ENCODE data around the gene TIMMDC1. TPM values are rescaled to one million over a fixed set of nuclear protein-coding genes. Genes with fewer than 3 reads are reported as not detected.

The TIMMDC1 gene
- total and polyA plus RNA-seq, 9 donors = 68.3 to 81.7 (median 71.8) TPM

DNA sequence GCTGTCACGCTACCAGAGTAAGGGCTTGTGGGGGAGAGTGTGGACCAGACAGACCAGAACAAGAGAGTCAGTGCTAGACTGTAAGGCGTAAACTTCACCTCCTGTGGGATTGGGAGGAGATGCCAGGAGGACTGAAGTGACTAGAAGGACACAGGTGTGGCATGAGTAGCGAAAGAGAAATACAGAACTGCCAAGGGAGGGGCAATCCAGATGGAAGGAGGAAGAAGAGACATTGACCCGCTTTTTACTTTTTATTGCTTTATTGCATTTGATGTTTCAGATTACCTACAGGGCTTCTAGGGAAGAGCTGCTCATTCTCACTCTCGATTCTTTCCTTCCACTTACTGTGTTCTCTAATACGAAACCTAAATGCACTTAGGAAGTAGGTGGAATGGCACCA, 27.5 kb upstream of the TIMMDC1 start:
- no peak for DNase-seq
- Histone ChIP-seq H3K4me3 (ENCODE audit: low read length) (no peak overlapping the region), H3K9me3 (replicated peaks; ENCODE audit: control insufficient read depth, low read depth, low read length) (no peaks in the 10 kb centered on the region), H3K27me3 (ENCODE audit: control insufficient read depth, insufficient read depth, low read length) (no peaks in the 10 kb centered on the region), H3K4me1 (ENCODE audit: control insufficient read depth, insufficient read depth, low read length) (peaks cover 5% of the 10 kb centered on the region), H3K27ac (ENCODE audit: low read length) (no peak overlapping the region), H3K36me3 (ENCODE audit: control insufficient read depth, insufficient read depth, low read length) (peaks cover 16% of the 10 kb centered on the region)
- WGBS (ENCODE audit: insufficient coverage) = 96% methylated on average over 2 of the region's 6 CpGs

DNA sequence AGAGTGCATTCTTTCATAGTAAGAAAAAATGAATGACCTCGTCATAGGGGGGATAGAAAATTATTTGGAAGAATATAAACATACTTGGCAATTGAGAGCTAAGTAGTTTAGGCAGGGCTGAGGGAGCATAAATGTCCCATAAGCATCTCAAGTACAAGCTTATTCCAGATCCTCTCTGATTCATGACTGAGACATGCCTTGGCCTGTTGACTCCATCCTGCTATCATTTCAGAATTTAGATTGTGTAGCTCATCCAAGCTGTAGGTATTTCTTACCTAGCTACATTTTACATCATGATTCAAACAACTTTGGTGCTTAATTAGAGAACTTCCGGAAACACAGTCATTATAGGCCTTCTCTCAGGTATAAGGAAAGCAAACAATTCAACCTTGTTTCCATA, 17.3 kb upstream of the TIMMDC1 start:
- no CpG with 5 or more reads among the region's 2 CpGs for WGBS (ENCODE audit: insufficient coverage)
- H3K9me3 ChIP-seq (replicated peaks; ENCODE audit: control insufficient read depth, low read depth, low read length) = no peaks in the 10 kb centered on the region
- H3K27me3 ChIP-seq (ENCODE audit: control insufficient read depth, insufficient read depth, low read length) = no peaks in the 10 kb centered on the region
- H3K27ac ChIP-seq (ENCODE audit: low read length) = no peak overlapping the region
- no peaks in the 10 kb centered on the region for H3K4me1 ChIP-seq (ENCODE audit: control insufficient read depth, insufficient read depth, low read length)
- no peak overlapping the region for H3K4me3 ChIP-seq (ENCODE audit: low read length)
- H3K36me3 ChIP-seq (ENCODE audit: control insufficient read depth, insufficient read depth, low read length) = peaks cover 25% of the 10 kb centered on the region
- DNase-seq = no peak

DNA sequence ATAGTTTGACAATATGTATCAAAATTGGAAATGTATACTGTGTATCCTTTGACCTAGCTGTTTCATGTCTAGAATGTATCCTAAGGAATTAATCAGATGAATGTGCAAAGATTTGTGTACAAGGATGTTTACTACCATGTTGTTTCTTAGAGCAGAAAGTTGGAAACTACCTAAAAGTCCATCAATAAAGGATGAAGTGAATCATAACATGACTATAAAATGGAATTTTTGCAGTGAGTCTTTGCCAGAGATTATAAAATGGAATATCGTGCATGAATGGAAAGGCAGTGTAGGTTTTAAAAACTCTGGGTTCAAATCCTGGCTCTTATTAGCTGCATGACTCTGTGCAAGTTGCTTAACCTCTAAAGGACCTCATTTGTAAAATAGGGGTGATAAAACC, 15.2 kb upstream of the TIMMDC1 start:
- no peaks in the 10 kb centered on the region for H3K4me1 ChIP-seq (ENCODE audit: control insufficient read depth, insufficient read depth, low read length)
- no peaks in the 10 kb centered on the region for H3K9me3 ChIP-seq (replicated peaks; ENCODE audit: control insufficient read depth, low read depth, low read length)
- H3K36me3 ChIP-seq (ENCODE audit: control insufficient read depth, insufficient read depth, low read length) = peaks cover 28% of the 10 kb centered on the region
- H3K4me3 ChIP-seq (ENCODE audit: low read length) = no peak overlapping the region
- H3K27me3 ChIP-seq (ENCODE audit: control insufficient read depth, insufficient read depth, low read length) = no peaks in the 10 kb centered on the region
- H3K27ac ChIP-seq (ENCODE audit: low read length) = no peak overlapping the region
- 75% methylated on average over 1 of the region's 1 CpG for WGBS (ENCODE audit: insufficient coverage)
- no peak for DNase-seq

DNA sequence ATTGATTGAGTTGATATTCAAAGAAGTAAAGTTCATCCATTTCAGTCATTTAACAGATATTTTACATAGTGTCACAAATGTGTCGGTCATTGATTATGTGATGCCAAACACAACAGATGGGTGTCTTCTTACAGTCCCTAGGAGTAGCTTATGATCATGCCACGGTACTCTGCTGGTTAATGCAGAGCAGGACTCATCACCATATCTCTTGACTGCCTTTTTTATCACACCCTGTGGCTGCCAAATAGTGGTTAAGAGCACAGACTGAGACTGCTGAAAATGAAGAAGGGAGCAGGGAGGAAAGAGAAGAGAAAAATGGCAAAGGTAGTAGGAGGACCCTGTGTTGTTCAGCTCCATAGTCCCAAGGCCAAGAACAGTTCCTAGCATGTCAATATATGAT, 12.8 kb upstream of the TIMMDC1 start:
- Histone ChIP-seq H3K36me3 (ENCODE audit: control insufficient read depth, insufficient read depth, low read length) (peaks cover 43% of the 10 kb centered on the region), H3K9me3 (replicated peaks; ENCODE audit: control insufficient read depth, low read depth, low read length) (no peaks in the 10 kb centered on the region), H3K4me3 (ENCODE audit: low read length) (no peak overlapping the region), H3K27me3 (ENCODE audit: control insufficient read depth, insufficient read depth, low read length) (no peaks in the 10 kb centered on the region), H3K27ac (ENCODE audit: low read length) (no peak overlapping the region), H3K4me1 (ENCODE audit: control insufficient read depth, insufficient read depth, low read length) (no peaks in the 10 kb centered on the region)
- no peak for DNase-seq
- no CpG with 5 or more reads among the region's 2 CpGs for WGBS (ENCODE audit: insufficient coverage)

DNA sequence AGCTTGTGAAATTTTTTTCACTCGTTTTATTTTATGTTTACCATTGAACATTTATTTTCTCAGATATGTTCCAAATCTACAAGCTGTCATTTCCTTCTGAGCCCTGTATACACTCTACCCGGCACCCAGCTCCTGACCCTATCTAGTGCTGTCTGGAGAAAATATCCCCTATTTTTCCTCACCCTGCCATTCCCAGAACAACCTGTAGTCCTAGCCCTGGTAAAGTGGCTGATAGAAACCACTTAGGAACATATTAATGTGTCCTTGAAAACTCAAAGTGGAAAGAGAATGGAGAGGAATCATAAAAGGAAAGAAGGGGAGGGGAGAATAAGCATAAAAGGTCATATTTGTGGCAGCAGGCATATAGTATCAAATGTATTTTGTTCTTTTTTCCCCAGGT, 8.2 kb upstream of the TIMMDC1 start:
- no CpG with 5 or more reads among the region's 2 CpGs for WGBS (ENCODE audit: insufficient coverage)
- H3K36me3 ChIP-seq (ENCODE audit: control insufficient read depth, insufficient read depth, low read length) = peaks cover 50% of the 10 kb centered on the region

DNA sequence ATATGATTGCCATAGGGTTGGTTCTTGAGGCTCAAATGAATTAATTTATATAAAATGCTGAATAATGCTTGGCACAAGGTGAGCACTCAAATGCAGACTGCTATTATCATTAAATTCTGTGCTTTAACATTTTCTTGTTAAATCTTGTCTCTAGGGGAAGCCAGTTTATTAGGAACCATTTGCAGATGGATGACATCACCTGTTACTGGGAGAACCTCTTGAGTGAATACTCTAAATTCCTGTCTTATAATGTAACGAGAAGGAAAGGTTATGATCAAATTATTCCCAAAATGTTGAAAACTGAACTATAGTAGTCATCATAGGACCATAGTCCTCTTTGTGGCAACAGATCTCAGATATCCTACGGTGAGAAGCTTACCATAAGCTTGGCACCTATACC, 6.2 kb upstream of the TIMMDC1 start:
- H3K27me3 ChIP-seq (ENCODE audit: control insufficient read depth, insufficient read depth, low read length) = no peaks in the 10 kb centered on the region
- peaks cover 36% of the 10 kb centered on the region for H3K36me3 ChIP-seq (ENCODE audit: control insufficient read depth, insufficient read depth, low read length)
- no peak for DNase-seq
- H3K27ac ChIP-seq (ENCODE audit: low read length) = no peak overlapping the region
- H3K4me1 ChIP-seq (ENCODE audit: control insufficient read depth, insufficient read depth, low read length) = no peaks in the 10 kb centered on the region
- no peaks in the 10 kb centered on the region for H3K9me3 ChIP-seq (replicated peaks; ENCODE audit: control insufficient read depth, low read depth, low read length)
- no CpG with 5 or more reads among the region's 2 CpGs for WGBS (ENCODE audit: insufficient coverage)
- no peak overlapping the region for H3K4me3 ChIP-seq (ENCODE audit: low read length)

More for the DNA sequence above, 8.2 kb upstream of the TIMMDC1 start:
- H3K9me3 ChIP-seq (replicated peaks; ENCODE audit: control insufficient read depth, low read depth, low read length) = no peaks in the 10 kb centered on the region
- no peaks in the 10 kb centered on the region for H3K27me3 ChIP-seq (ENCODE audit: control insufficient read depth, insufficient read depth, low read length)
- DNase-seq = no peak
- no peak overlapping the region for H3K4me3 ChIP-seq (ENCODE audit: low read length)
- H3K27ac ChIP-seq (ENCODE audit: low read length) = no peak overlapping the region
- no peaks in the 10 kb centered on the region for H3K4me1 ChIP-seq (ENCODE audit: control insufficient read depth, insufficient read depth, low read length)

DNA sequence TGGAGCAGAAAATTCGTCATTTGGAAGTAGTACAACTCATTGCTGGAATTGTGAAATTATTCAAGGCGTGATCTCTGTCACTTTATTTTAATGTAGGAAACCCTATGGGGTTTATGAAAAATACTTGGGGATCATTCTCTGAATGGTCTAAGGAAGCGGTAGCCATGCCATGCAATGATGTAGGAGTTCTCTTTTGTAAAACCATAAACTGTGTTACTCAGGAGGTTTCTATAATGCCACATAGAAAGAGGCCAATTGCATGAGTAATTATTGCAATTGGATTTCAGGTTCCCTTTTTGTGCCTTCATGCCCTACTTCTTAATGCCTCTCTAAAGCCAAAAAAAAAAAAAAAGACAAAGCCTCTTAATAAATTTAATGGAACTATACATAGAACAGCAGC, 5.5 kb upstream of the TIMMDC1 start:
- Histone ChIP-seq H3K27me3 (ENCODE audit: control insufficient read depth, insufficient read depth, low read length) (no peaks in the 10 kb centered on the region), H3K36me3 (ENCODE audit: control insufficient read depth, insufficient read depth, low read length) (peaks cover 33% of the 10 kb centered on the region), H3K4me3 (ENCODE audit: low read length) (no peak overlapping the region), H3K4me1 (ENCODE audit: control insufficient read depth, insufficient read depth, low read length) (no peaks in the 10 kb centered on the region), H3K9me3 (replicated peaks; ENCODE audit: control insufficient read depth, low read depth, low read length) (no peaks in the 10 kb centered on the region), H3K27ac (ENCODE audit: low read length) (no peak overlapping the region)
- WGBS (ENCODE audit: insufficient coverage) = 84% methylated on average over 2 of the region's 3 CpGs
- DNase-seq = no peak

DNA sequence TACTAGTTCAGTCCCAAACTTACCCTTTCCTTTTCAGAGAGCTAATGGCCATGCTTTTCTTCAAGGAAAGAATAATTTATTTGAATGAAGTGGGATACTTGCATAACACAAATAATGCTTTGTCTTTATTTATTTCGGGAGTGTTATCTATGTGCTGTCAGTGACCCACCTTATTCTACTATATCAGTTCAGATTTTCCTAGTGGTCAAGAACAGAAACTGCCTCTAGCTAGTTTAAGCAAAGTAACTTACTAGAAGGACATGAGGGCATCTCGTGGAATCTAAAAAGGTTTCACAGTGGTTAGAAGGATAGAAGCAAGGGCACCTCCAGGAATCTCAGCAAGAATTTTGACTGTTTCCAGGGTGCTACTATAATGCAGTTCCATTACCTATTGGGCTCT, 3.8 kb upstream of the TIMMDC1 start:
- H3K9me3 ChIP-seq (replicated peaks; ENCODE audit: control insufficient read depth, low read depth, low read length) = no peaks in the 10 kb centered on the region
- H3K4me3 ChIP-seq (ENCODE audit: low read length) = no peak overlapping the region
- no peaks in the 10 kb centered on the region for H3K27me3 ChIP-seq (ENCODE audit: control insufficient read depth, insufficient read depth, low read length)
- no peak for DNase-seq
- peaks cover 21% of the 10 kb centered on the region for H3K36me3 ChIP-seq (ENCODE audit: control insufficient read depth, insufficient read depth, low read length)
- H3K4me1 ChIP-seq (ENCODE audit: control insufficient read depth, insufficient read depth, low read length) = peaks cover 6% of the 10 kb centered on the region
- no CpG with 5 or more reads among the region's 2 CpGs for WGBS (ENCODE audit: insufficient coverage)
- H3K27ac ChIP-seq (ENCODE audit: low read length) = no peak overlapping the region

DNA sequence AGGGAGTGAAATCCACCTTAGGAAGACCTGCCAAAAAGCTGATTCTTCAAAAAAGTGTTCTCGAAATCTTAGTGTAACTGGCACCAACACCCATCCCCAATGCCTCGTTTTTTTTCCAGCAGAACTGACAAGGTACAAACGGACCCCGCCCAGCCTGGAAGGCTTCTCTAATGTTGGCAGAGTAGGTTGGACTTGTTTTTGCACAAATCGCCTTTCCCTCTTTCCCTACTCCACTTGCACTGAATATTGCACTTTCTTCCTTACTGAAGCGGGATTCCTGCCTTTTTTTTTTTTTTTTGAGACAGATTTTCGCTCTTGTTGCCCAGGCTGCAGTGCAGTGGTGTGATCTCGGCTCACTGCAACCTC, 544 bp upstream of the TIMMDC1 start:
- peaks cover 2% of the 10 kb centered on the region for H3K36me3 ChIP-seq (ENCODE audit: control insufficient read depth, insufficient read depth, low read length)
- 2% methylated on average over 4 of the region's 8 CpGs for WGBS (ENCODE audit: insufficient coverage)
- peak overlapping the region; percentile 99 for H3K27ac ChIP-seq (ENCODE audit: low read length)
- no peaks in the 10 kb centered on the region for H3K9me3 ChIP-seq (replicated peaks; ENCODE audit: control insufficient read depth, low read depth, low read length)
- DNase-seq = peak; percentile 54
- peaks cover 9% of the 10 kb centered on the region for H3K4me1 ChIP-seq (ENCODE audit: control insufficient read depth, insufficient read depth, low read length)
- no peaks in the 10 kb centered on the region for H3K27me3 ChIP-seq (ENCODE audit: control insufficient read depth, insufficient read depth, low read length)
- H3K4me3 ChIP-seq (ENCODE audit: low read length) = peak overlapping the region; percentile 88

DNA sequence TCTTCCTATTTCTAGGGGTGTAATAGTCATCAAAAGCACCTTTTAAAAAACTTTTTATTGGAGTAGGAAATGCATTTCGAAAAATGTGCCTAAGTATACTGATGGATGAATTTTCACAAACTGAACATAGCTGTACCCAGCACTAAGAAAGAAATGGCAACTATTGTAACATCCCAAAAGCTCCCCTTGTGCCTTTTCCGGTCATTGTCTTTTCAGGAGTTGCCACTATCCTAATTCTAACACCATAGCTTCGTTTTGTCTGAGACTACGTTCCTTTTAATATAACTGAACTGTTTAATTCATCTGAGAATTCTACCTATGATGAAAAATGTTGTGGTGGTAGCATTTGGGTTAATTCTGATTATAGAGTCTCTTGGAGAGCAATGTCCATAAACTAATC, 1.9 kb downstream of the TIMMDC1 start:
- H3K27ac ChIP-seq (ENCODE audit: low read length) = no peak overlapping the region
- H3K27me3 ChIP-seq (ENCODE audit: control insufficient read depth, insufficient read depth, low read length) = no peaks in the 10 kb centered on the region
- DNase-seq = no peak
- peaks cover 5% of the 10 kb centered on the region for H3K36me3 ChIP-seq (ENCODE audit: control insufficient read depth, insufficient read depth, low read length)
- peaks cover 9% of the 10 kb centered on the region for H3K4me1 ChIP-seq (ENCODE audit: control insufficient read depth, insufficient read depth, low read length)
- no CpG with 5 or more reads among the region's 4 CpGs for WGBS (ENCODE audit: insufficient coverage)
- no peaks in the 10 kb centered on the region for H3K9me3 ChIP-seq (replicated peaks; ENCODE audit: control insufficient read depth, low read depth, low read length)
- no peak overlapping the region for H3K4me3 ChIP-seq (ENCODE audit: low read length)

DNA sequence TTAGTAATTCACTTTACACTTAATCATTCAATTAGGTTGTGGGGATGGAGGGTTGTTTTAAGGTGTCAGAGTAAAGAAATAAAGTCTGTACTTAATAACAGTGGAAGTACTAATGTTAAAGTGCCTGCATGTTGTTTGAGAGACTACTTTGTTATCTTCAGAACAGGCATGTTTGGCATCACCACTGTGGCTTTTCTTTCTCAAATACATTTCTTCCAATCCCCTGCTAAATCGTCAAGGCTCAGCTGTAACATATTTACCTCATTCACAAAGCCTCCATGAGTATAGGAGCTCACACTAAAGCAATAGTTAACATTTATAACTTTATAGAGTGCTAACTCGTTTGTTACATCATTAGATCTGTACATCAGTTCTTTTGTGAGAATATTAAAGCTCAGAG, 2.6 kb downstream of the TIMMDC1 start:
- no peaks in the 10 kb centered on the region for H3K27me3 ChIP-seq (ENCODE audit: control insufficient read depth, insufficient read depth, low read length)
- no peak overlapping the region for H3K27ac ChIP-seq (ENCODE audit: low read length)
- H3K36me3 ChIP-seq (ENCODE audit: control insufficient read depth, insufficient read depth, low read length) = peaks cover 7% of the 10 kb centered on the region
- no peaks in the 10 kb centered on the region for H3K9me3 ChIP-seq (replicated peaks; ENCODE audit: control insufficient read depth, low read depth, low read length)
- H3K4me1 ChIP-seq (ENCODE audit: control insufficient read depth, insufficient read depth, low read length) = peaks cover 9% of the 10 kb centered on the region
- WGBS (ENCODE audit: insufficient coverage) = no CpG with 5 or more reads among the region's 2 CpGs
- H3K4me3 ChIP-seq (ENCODE audit: low read length) = no peak overlapping the region
- DNase-seq = no peak

Measured in muscle of leg (tissue), 11 donors.